CD14-positive monocyte (primary cell): ENCODE measurements around the gene GAS6. TPM values are rescaled to one million over a fixed set of nuclear protein-coding genes. Genes with fewer than 3 reads are reported as not detected.

Experiments
- DNase-seq, 3 donors: peaks; one replicate each; pipeline ENCODE4 v3.0.0-alpha.2; 2011 to 2022
- H2AFZ ChIP-seq: 2 replicates; pipeline ENCODE4 v1.6.0; 2012; ENCODE audit warnings: mild to moderate bottlenecking, low read depth, low read length, inconsistent platforms; ENCODE audit not compliant: insufficient read depth, poor library complexity, severe bottlenecking
- H3K27ac ChIP-seq, 2 donors: 1 replicate in 1 of 2; 2 replicates in 1 of 2; pipeline ENCODE4 v1.5.1; 2012 to 2013; ENCODE audit warnings: low read length in 2 of 2, control low read depth in 1 of 2, inconsistent platforms in 1 of 2, low read depth in 1 of 2, mild to moderate bottlenecking in 1 of 2
- H3K27me3 ChIP-seq, 2 donors: one replicate each; pipeline versions ENCODE4 v1.6.0 to v1.6.1; 2011 to 2013; ENCODE audit warnings: low read length in 2 of 2; ENCODE audit not compliant: control insufficient read depth in 2 of 2, insufficient read depth in 2 of 2
- H3K36me3 ChIP-seq, 2 donors: replicated peaks in 1 of 2; 1 replicate in 1 of 2; 2 replicates in 1 of 2; pipeline versions ENCODE4 v1.5.1 to v1.6.1; 2012 to 2013; ENCODE audit warnings: low read length in 2 of 2, control low read depth in 1 of 2, inconsistent platforms in 1 of 2, mild to moderate bottlenecking in 1 of 2; ENCODE audit not compliant: insufficient read depth in 2 of 2, control insufficient read depth in 1 of 2
- H3K4me1 ChIP-seq, 2 donors: 1 replicate in 1 of 2; 2 replicates in 1 of 2; pipeline versions ENCODE4 v1.5.1 to v1.6.1; 2012 to 2013; ENCODE audit warnings: low read length in 2 of 2, control low read depth in 1 of 2, inconsistent platforms in 1 of 2, mild to moderate bottlenecking in 1 of 2, moderate library complexity in 1 of 2; ENCODE audit not compliant: insufficient read depth in 2 of 2, control insufficient read depth in 1 of 2
- H3K4me2 ChIP-seq: replicated peaks from 2 replicates; pipeline ENCODE3; 2012; ENCODE audit warnings: low read length, moderate library complexity, mild to moderate bottlenecking; ENCODE audit not compliant: poor library complexity, severe bottlenecking; ENCODE audit errors: extremely low read depth
- H3K4me3 ChIP-seq, 3 experiments: fragments of 200-600 bp in 1 of 3; sonication (generic) in 1 of 3; replicated peaks in 1 of 3; 1 replicate in 2 of 3; 2 replicates in 1 of 3; pipeline ENCODE4 v1.5.1; 2011 to 2013; ENCODE audit warnings: low read length in 3 of 3, mild to moderate bottlenecking in 3 of 3, control low read depth in 2 of 3, low read depth in 2 of 3, inconsistent platforms in 1 of 3, moderate library complexity in 1 of 3
- H3K79me2 ChIP-seq: 2 replicates; pipeline ENCODE4 v1.6.0; 2012; ENCODE audit warnings: mild to moderate bottlenecking, control low read depth, inconsistent platforms, low read length, moderate library complexity; ENCODE audit not compliant: insufficient read depth
- H3K9ac ChIP-seq: 2 replicates; pipeline ENCODE4 v1.6.0; 2017; ENCODE audit warnings: low read length, mild to moderate bottlenecking; ENCODE audit not compliant: insufficient read depth, poor library complexity, severe bottlenecking
- H3K9me3 ChIP-seq, 2 donors: replicated peaks in 1 of 2; 1 replicate in 1 of 2; 2 replicates in 1 of 2; pipeline versions ENCODE4 v1.5.1 to v1.6.1; 2012 to 2013; ENCODE audit warnings: low read length in 2 of 2, control low read depth in 1 of 2; ENCODE audit not compliant: control insufficient read depth in 1 of 2, insufficient read depth in 1 of 2
- H4K20me1 ChIP-seq: 2 replicates; pipeline ENCODE4 v1.6.0; 2012; ENCODE audit warnings: mild to moderate bottlenecking, low read length, control low read depth, moderate library complexity; ENCODE audit not compliant: insufficient read depth
- H3K27ac Mint-ChIP-seq, 7 donors: one replicate each; pipeline ENCODE4 v1.8.0; 2020; ENCODE audit warnings: mild to moderate bottlenecking in 7 of 7, mixed read lengths in 7 of 7, moderate library complexity in 6 of 7, inconsistent platforms in 2 of 7
- H3K27me3 Mint-ChIP-seq, 3 donors: one replicate each; pipeline ENCODE4 v1.8.0; 2021 to 2022; ENCODE audit warnings: low read depth in 3 of 3, mild to moderate bottlenecking in 3 of 3, mixed read lengths in 3 of 3, moderate library complexity in 3 of 3, inconsistent platforms in 1 of 3
- H3K36me3 Mint-ChIP-seq, 2 donors: one replicate each; pipeline ENCODE4 v1.8.0; 2020; ENCODE audit warnings: mixed read lengths in 2 of 2, inconsistent platforms in 1 of 2, mild to moderate bottlenecking in 1 of 2
- H3K4me1 Mint-ChIP-seq: one replicate; pipeline ENCODE4 v1.8.0; 2020; ENCODE audit warnings: mild to moderate bottlenecking, mixed read lengths
- H3K4me3 Mint-ChIP-seq, 2 donors: one replicate each; pipeline ENCODE4 v1.8.0; 2020; ENCODE audit warnings: mild to moderate bottlenecking in 2 of 2, mixed read lengths in 2 of 2, moderate library complexity in 1 of 2
- H3K9me3 Mint-ChIP-seq, 7 donors: one replicate each; pipeline ENCODE4 v1.8.0; 2020 to 2022; ENCODE audit warnings: mixed read lengths in 7 of 7, mild to moderate bottlenecking in 6 of 7, moderate library complexity in 6 of 7, inconsistent platforms in 2 of 7
- WGBS: methylation state at CpG from one replicate; pipeline ENCODE4 v1.1.5; 2013; ENCODE audit warnings: missing lambda C conversion rate; ENCODE audit not compliant: insufficient coverage; 5-methylcytosine and 5-hydroxymethylcytosine counted together
- intact Hi-C, 2 donors: fragments of 100-400 bp; cut with micrococcal nuclease; formaldehyde crosslinking; loops; one replicate each; pipeline versions ENCODE4 v1.15.0 to v1.15.1; 2023
- polyA plus RNA-seq, 3 donors: library from polyadenylated mRNA; depleted of rRNA in 1 of 3; unstranded in 2 of 3; stranded (reverse) in 1 of 3; fragments of 300-500 nt in 2 of 3; fragments of >200 nt in 1 of 3; fragmentation: Illumina TruSeq in 2 of 3; gene quantifications; 1 replicate in 2 of 3; 2 replicates in 1 of 3; pipeline ENCODE4 v1.2.3, GENCODE V29; 2012 to 2021
- TF ChIP-seq, protein P1 (sequence below): fragments of 200-600 bp; IDR thresholded peaks from one replicate; pipeline ENCODE4 v1.8.0; 2022; ENCODE audit warnings: antibody characterized with exemption, mild to moderate bottlenecking

The GAS6 gene
- polyA plus RNA-seq, 3 donors: 1.8 to 7.5 (median 1.9) TPM

DNA sequence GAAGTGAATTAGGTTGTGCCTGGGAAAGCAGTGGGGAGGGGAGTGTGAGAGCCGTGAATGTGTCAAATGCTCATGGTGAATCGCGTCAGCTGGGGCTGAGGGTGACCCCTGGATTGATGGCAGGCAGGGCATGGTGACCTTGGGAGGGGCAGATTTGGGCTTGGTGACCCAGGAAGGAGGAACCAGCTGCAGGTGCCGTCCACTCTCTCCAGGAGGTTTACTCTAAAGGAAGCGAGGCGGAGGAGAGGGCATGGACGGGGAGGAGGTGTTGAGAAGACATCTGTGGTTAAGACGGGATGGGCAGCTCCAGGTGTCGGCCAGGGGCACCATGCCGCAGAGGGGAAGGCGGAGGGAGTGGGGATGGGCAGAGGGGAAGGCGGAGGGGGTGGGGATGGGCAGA is 76.2 kb downstream of the GAS6 start:
- Mint-ChIP-seq H3K36me3 (no peaks in the 10 kb centered on the region), H3K27ac (no peak overlapping the region), H3K27me3 (peaks cover 3 to 6% (median 6%) of the 10 kb centered on the region in 3 donors), H3K9me3 (peaks cover 0 to 6% (median 3%) of the 10 kb centered on the region in 7 donors), H3K4me1 (peaks cover 4% of the 10 kb centered on the region), H3K4me3 (no peak overlapping the region)
- H2AFZ ChIP-seq: no peak overlapping the region
- no peaks in the 10 kb centered on the region for H3K9me3 ChIP-seq
- no peaks in the 10 kb centered on the region for H3K79me2 ChIP-seq
- 86% methylated on average over 7 of the region's 12 CpGs for WGBS
- no peak for DNase-seq
- H3K36me3 ChIP-seq: no peaks in the 10 kb centered on the region
- no peak overlapping the region for H3K27ac ChIP-seq
- intact Hi-C loops: no loop called here
- no peaks in the 10 kb centered on the region for H4K20me1 ChIP-seq
- H3K9ac ChIP-seq: no peak overlapping the region
- H3K27me3 ChIP-seq: no peaks in the 10 kb centered on the region
- TF ChIP-seq, protein P1, sequence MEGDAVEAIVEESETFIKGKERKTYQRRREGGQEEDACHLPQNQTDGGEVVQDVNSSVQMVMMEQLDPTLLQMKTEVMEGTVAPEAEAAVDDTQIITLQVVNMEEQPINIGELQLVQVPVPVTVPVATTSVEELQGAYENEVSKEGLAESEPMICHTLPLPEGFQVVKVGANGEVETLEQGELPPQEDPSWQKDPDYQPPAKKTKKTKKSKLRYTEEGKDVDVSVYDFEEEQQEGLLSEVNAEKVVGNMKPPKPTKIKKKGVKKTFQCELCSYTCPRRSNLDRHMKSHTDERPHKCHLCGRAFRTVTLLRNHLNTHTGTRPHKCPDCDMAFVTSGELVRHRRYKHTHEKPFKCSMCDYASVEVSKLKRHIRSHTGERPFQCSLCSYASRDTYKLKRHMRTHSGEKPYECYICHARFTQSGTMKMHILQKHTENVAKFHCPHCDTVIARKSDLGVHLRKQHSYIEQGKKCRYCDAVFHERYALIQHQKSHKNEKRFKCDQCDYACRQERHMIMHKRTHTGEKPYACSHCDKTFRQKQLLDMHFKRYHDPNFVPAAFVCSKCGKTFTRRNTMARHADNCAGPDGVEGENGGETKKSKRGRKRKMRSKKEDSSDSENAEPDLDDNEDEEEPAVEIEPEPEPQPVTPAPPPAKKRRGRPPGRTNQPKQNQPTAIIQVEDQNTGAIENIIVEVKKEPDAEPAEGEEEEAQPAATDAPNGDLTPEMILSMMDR: no peak
- H3K4me1 ChIP-seq: no peaks in the 10 kb centered on the region
- no peak overlapping the region for H3K4me3 ChIP-seq
- H3K4me2 ChIP-seq: no peak overlapping the region

DNA sequence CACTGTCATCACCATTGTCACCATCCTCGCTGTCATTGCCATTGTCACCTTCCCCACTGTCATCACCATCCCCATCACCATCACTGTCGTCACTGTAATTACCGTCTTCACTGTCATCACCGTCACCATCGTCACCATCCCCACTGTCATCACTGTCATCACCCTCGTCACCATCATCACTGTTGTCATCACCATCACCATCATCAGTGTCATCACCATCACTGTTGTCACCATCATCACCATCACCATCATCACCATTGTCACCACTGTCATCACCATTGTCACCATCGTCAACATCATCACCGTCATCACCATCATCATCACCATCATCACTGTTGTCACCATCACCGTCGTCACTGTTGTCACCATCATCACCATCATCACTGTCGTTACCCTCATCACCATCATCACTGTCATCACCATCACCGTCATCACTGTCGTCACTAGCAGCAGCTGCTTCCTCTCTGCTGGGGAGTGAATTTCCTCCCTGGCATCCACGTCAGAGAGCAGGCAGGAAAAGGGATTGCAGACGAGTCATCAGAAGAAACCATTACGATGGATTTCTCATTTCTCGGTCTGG is 77.5 kb downstream of the GAS6 start:
- Mint-ChIP-seq H3K4me3 (no peak overlapping the region), H3K9me3 (peaks cover 0 to 6% (median 3%) of the 10 kb centered on the region in 7 donors), H3K4me1 (peaks cover 4% of the 10 kb centered on the region), H3K27me3 (peaks cover 3 to 6% (median 3%) of the 10 kb centered on the region in 3 donors), H3K36me3 (no peaks in the 10 kb centered on the region), H3K27ac (no peak overlapping the region)
- Histone ChIP-seq H2AFZ (no peak overlapping the region), H3K79me2 (no peaks in the 10 kb centered on the region), H3K4me3 (no peak overlapping the region), H3K36me3 (no peaks in the 10 kb centered on the region), H3K4me1 (no peaks in the 10 kb centered on the region), H3K27me3 (no peaks in the 10 kb centered on the region), H3K9me3 (no peaks in the 10 kb centered on the region), H3K4me2 (no peak overlapping the region), H3K9ac (no peak overlapping the region), H4K20me1 (no peaks in the 10 kb centered on the region), H3K27ac (no peak overlapping the region)
- DNase-seq: peak in 2 of 3 donors; percentile 6 to 44
- WGBS: 70% methylated on average over 11 of the region's 17 CpGs
- intact Hi-C loops: no loop called here
- TF ChIP-seq, protein P1: no peak
